SJSA1 (cell line): Measurements from ENCODE around the gene PRKN. TPM values are rescaled to one million over a fixed set of nuclear protein-coding genes. Genes with fewer than 3 reads are reported as not detected.

Source experiments
- DNase-seq, 2 experiments: peaks; one replicate each; pipeline ENCODE4 v3.0.0-alpha.2; 2015 to 2020; ENCODE audit warnings: low spot score in 2 of 2, low read depth in 1 of 2
- H3K27ac ChIP-seq: fragments of 250-450 bp; sonication (Bioruptor Pico); 2 replicates; pipeline ENCODE4 v1.5.1; 2020; ENCODE audit warnings: mild to moderate bottlenecking, moderate library complexity
- H3K27me3 ChIP-seq: fragments of 250-450 bp; sonication (Bioruptor Pico); replicated peaks from 2 replicates; pipeline ENCODE4 v1.5.1; 2020; ENCODE audit warnings: mild to moderate bottlenecking, moderate library complexity
- H3K36me3 ChIP-seq: fragments of 250-450 bp; sonication (Bioruptor Pico); 2 replicates; pipeline ENCODE4 v1.5.1; 2020; ENCODE audit warnings: mild to moderate bottlenecking
- H3K4me1 ChIP-seq: fragments of 250-450 bp; sonication (Bioruptor Pico); replicated peaks from 2 replicates; pipeline ENCODE4 v1.6.1; 2021; ENCODE audit warnings: mild to moderate bottlenecking
- H3K4me3 ChIP-seq: fragments of 250-450 bp; sonication (Bioruptor Pico); 2 replicates; pipeline ENCODE4 v1.5.1; 2020; ENCODE audit warnings: mild to moderate bottlenecking
- H3K9me3 ChIP-seq: fragments of 250-450 bp; sonication (Bioruptor Pico); replicated peaks from 2 replicates; pipeline ENCODE4 v1.5.1; 2020; ENCODE audit warnings: mild to moderate bottlenecking
- total RNA-seq: library from RNA; depleted of rRNA; stranded (reverse); fragments of >200 nt; shearing (Covaris generic); gene quantifications from 2 replicates; pipeline ENCODE4 v1.2.3, GENCODE V29; 2014

The PRKN gene
- total RNA-seq, 1 experiment from 2014 or later, result not detected

DNA sequence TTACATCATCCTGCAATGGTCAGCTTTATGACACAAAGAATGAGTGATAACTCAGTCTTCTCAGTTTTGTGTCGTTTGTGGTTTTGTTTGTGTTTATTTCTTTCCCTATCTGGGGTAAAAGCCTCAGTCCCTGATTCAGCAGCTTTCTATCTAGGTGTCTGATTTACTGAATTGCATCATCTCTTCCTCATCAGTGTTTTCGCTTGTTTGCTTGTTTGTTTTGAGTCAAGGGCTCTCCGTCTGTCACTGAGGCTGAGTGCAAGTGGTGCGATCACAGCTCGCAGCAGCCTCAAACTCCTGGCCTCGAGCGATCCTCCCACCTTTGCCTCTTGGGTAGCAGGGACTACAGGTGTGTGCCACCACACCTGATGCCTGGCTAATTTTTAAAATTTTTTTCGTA is 548.9 kb downstream of the PRKN start:
- no peak overlapping the region for H3K4me3 ChIP-seq
- no peaks in the 10 kb centered on the region for H3K4me1 ChIP-seq
- no peaks in the 10 kb centered on the region for H3K27me3 ChIP-seq
- no peaks in the 10 kb centered on the region for H3K9me3 ChIP-seq
- no peak for DNase-seq
- H3K36me3 ChIP-seq, result no peaks in the 10 kb centered on the region
- no peak overlapping the region for H3K27ac ChIP-seq

DNA sequence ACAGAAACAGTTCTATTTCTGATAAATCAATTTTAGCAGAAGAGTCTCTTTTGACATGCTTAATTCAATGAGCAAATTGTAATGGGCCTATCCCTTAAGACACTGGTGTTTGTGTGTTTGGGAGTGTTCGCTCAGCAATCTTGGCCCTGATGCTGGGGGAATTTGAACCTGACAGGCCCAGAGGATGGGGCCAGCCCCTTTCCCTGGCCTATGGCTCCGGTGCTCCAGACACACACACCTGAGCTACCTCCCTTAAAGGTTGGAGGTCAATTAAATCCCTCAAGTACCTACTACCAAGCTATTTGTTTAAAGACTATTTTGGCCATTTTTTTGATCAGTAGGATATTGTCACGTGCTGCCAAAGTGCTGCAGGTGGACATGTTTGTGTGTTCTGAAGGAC is 549.3 kb downstream of the PRKN start:
- Histone ChIP-seq H3K27ac (no peak overlapping the region), H3K9me3 (no peaks in the 10 kb centered on the region), H3K36me3 (no peaks in the 10 kb centered on the region), H3K27me3 (no peaks in the 10 kb centered on the region), H3K4me1 (no peaks in the 10 kb centered on the region), H3K4me3 (no peak overlapping the region)
- DNase-seq, result no peak

DNA sequence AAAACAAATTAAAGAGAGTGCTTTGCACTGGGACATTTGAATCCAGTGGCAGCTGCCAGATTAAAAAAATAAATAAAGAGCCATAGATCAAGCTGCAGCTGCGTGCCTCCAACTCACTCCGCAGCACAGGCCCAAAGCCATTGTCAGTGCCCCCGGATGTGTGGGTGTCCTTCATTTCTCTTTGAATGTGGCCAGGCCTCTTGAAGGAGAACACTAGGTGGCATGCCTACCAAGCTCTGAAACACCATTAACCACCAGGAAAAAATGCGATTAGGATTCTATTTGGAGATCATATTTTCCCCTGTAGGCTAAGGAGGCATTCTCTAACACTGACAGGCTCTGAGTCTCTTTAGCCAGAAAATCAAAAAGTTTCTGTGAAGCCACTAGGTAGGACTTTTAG is 549.8 kb downstream of the PRKN start:
- H3K4me1 ChIP-seq, result no peaks in the 10 kb centered on the region

DNA sequence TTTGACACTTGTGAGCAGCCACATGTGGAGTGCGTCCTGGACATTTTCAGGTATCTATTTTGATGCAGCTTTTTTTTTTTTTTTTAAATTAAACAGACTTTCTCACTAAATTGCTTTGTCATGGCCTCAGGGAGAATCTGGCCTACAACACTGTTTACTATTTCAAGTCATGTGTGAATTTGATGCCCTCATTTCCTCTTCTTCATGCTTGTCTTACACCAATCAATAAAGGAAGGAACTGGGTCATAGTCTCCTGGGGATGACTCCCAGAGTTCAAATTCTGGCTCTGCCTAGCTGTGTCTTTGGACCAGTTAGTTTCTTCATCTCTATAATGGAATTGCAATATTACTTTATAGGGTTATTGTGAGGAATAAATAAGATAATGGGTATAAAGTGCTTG is 554.1 kb downstream of the PRKN start:
- H3K4me3 ChIP-seq, result no peak overlapping the region
- no peaks in the 10 kb centered on the region for H3K36me3 ChIP-seq
- no peaks in the 10 kb centered on the region for H3K27me3 ChIP-seq
- 0 out of 2 replicates have a peak, but pooled peaks cover 2% of the 10 kb centered on the region for H3K9me3 ChIP-seq
- no peaks in the 10 kb centered on the region for H3K4me1 ChIP-seq
- no peak overlapping the region for H3K27ac ChIP-seq
- DNase-seq, result no peak

More for the DNA sequence above, 549.8 kb downstream of the PRKN start:
- H3K27ac ChIP-seq, result no peak overlapping the region
- H3K9me3 ChIP-seq, result no peaks in the 10 kb centered on the region
- H3K27me3 ChIP-seq, result no peaks in the 10 kb centered on the region
- DNase-seq, result no peak
- H3K36me3 ChIP-seq, result no peaks in the 10 kb centered on the region
- H3K4me3 ChIP-seq, result no peak overlapping the region

DNA sequence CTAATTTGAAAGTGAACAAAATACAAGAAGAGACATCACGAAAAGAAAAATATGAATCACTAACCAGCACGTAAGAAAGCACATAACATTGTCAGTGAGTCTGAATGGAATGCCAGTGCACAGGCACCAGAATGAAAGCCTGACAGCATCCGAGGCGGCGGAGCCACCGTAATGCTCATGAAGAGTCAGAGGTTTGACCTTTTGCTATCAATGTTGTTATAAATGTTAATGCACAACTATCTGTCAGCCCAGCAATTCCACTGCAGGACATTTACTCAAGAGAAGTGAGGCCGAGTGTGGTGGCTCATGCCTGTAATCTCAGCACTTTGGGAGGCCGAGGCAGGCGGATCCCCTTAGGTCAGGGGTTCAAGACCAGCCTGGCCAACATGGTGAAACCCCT is 562.1 kb downstream of the PRKN start:
- Histone ChIP-seq H3K36me3 (no peaks in the 10 kb centered on the region), H3K4me1 (no peaks in the 10 kb centered on the region), H3K27me3 (no peaks in the 10 kb centered on the region), H3K27ac (no peak overlapping the region), H3K9me3 (0 out of 2 replicates have a peak, but pooled peaks cover 4% of the 10 kb centered on the region), H3K4me3 (no peak overlapping the region)
- no peak for DNase-seq

DNA sequence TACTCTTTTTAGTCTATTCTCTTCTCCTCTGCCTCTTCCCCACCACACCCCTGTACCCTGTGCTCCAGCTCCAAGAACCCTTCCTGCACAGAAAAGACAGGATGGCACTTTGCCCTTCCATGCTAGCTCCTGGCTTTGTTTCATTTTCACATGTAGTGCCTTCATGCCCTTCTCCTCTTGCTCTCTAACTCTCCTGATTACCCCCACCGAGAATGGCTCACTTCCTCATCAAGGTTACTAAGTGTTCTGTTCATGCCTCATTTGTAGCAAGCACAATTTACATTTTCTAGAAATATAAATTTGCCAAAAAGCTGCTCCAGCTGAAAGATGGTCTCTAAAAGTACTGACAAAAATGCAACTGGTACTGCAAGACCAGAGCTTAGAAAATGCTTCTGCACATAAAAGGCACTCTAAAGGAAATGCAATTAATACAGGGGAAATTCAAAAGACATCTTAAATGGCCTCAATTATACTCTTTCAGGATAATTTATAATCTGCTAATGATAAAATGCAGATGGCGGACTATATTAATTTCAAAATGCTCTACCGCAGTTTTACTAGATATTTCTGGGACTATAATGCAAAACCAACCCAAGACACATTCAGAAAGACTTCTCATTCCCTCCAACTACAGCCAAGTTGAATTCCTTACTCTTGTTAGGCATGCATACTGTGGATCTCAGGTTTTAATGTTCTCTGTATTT is 570.2 kb downstream of the PRKN start:
- no peaks in the 10 kb centered on the region for H3K27me3 ChIP-seq
- H3K9me3 ChIP-seq, result no peaks in the 10 kb centered on the region
- no peak overlapping the region for H3K27ac ChIP-seq
- H3K4me1 ChIP-seq, result no peaks in the 10 kb centered on the region
- DNase-seq, result no peak
- no peaks in the 10 kb centered on the region for H3K36me3 ChIP-seq
- no peak overlapping the region for H3K4me3 ChIP-seq

DNA sequence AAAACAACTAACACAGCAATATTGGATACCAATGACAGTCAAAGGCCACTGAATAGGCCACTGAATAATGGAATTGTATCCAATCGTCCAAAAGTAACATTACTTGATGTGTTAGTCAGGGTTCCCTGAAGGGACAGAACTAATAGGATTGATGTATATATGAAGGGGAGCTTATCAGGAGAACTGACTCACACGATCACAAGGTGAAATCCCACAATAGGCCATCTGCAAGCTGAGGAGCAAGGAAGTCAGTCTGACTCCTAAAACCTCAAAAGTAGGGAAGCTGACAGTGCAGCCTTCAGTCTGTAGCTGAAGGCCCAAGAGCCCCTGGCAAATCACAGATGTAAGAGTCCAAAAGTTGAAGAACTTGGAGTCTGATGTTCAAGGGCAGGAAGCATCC is 571.4 kb downstream of the PRKN start:
- H3K27ac ChIP-seq, result no peak overlapping the region
- H3K4me1 ChIP-seq, result no peaks in the 10 kb centered on the region
- H3K27me3 ChIP-seq, result no peaks in the 10 kb centered on the region
- H3K36me3 ChIP-seq, result no peaks in the 10 kb centered on the region
- no peaks in the 10 kb centered on the region for H3K9me3 ChIP-seq
- no peak for DNase-seq
- no peak overlapping the region for H3K4me3 ChIP-seq

DNA sequence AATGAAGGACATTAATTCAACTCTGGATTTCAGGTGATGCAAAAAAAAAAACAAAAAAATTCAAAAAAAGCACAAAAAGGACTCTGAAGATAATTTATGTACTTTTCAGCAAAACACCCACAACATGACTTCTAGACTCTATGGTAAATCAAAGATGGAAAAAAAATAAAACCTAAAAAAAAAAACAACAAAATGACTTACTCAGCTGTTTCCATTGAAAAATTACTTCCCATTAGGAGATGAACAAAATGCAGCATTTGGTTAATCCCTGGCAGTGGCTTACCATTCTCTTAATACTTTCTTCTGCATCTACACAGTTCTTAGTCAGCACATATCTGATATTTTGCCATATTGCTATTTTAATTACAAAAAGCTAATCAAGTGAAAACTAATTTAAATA is 572.6 kb downstream of the PRKN start:
- H3K27ac ChIP-seq, result no peak overlapping the region
- no peak overlapping the region for H3K4me3 ChIP-seq
- H3K36me3 ChIP-seq, result no peaks in the 10 kb centered on the region

DNA sequence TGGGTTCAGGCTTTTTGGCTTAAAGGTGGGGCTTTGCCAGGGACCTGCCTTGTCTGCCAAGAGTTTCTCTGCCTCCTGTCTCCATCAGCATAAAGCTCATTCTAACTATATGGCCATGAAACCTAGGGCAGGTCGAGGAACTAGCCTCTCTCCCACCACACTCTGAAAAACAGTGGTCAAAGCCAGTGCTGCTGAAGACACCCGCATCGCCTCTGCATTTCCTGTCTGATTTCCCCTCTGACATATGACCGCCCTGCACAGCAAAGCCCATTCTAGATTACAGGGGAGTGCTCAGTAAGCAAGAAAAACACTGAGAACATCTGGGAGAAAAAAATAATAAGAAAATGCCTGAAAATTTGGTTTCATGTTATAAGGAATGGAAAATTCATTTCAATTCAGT is 573.6 kb downstream of the PRKN start:
- Histone ChIP-seq H3K9me3 (no peaks in the 10 kb centered on the region), H3K4me3 (no peak overlapping the region), H3K27ac (no peak overlapping the region), H3K36me3 (no peaks in the 10 kb centered on the region), H3K4me1 (no peaks in the 10 kb centered on the region), H3K27me3 (no peaks in the 10 kb centered on the region)
- DNase-seq, result no peak

More for the DNA sequence above, 572.6 kb downstream of the PRKN start:
- Histone ChIP-seq H3K9me3 (no peaks in the 10 kb centered on the region), H3K27me3 (no peaks in the 10 kb centered on the region), H3K4me1 (no peaks in the 10 kb centered on the region)
- no peak for DNase-seq

DNA sequence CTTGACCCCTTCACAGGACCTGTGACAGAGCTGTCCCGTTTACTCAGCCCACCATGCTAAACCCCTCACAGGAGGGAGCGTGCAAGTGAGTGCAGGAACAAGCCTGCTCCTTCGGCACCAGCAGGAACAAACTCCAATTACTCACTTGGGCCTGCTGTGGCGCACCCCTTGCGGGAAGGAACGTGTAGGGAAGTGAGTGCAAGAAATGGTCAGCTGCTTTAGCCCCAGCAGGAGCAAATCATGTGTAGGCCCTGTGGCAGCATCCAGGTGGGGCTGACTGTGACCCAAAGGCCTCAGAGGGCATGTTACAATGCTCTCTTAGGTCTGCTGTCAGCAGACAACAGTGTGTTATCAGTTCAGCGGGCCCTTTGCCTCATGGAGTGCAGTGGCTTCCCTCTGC is 574.4 kb downstream of the PRKN start:
- Histone ChIP-seq H3K36me3 (no peaks in the 10 kb centered on the region), H3K4me1 (no peaks in the 10 kb centered on the region), H3K4me3 (no peak overlapping the region), H3K27me3 (no peaks in the 10 kb centered on the region), H3K27ac (no peak overlapping the region), H3K9me3 (no peaks in the 10 kb centered on the region)
- no peak for DNase-seq

DNA sequence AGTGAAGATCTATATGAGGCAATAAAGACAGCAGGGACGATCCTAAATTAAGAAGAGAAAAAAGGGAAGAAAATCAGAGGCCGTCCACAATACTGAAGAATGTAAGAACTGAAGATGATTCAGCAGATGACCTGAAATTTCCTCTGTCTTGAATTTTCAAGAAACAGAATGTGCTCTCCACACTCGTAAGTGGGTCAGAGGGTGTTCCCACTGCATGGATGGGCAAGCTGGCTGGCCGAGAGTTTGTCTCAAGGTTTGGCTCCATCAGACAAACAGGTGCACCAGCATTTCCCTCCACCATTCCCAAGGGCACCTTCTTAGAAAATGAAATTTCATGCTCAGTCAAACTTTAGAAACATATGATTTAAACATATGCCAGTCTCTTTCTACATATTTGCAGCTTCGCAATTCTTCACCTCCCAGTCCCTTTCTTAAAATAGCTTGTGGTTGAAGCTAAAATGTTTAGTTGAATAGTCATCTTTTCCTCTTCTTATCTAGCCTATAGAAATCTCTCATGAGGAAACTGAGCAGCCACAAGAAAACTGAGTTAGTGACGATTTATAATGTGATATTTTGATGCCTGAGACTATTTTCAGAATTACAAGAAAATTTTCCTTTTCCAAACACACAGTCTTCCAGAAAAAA is 576.4 kb downstream of the PRKN start:
- H3K27ac ChIP-seq, result no peak overlapping the region
- no peak overlapping the region for H3K4me3 ChIP-seq
- H3K4me1 ChIP-seq, result no peaks in the 10 kb centered on the region
- H3K9me3 ChIP-seq, result no peaks in the 10 kb centered on the region
- H3K36me3 ChIP-seq, result no peaks in the 10 kb centered on the region
- no peak for DNase-seq
- H3K27me3 ChIP-seq, result no peaks in the 10 kb centered on the region

DNA sequence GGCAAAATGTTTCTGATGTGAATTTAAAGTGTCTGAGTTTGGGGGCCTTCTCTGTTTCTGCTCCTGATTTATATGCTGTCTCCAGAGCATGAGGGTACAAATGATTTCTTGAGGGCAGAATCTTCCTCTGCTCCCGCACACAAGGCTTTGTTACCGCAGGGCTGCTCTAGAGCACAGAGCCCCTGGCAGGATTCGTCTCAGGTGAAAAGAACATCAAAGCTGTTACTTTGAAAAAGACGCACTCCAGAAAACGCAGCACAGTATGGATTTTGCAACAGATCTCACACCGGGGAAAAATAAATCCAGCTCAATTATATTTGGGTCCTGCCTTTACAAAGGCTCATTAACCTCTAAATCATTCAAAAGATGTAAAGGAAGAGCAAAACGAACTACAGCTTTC is 577.3 kb downstream of the PRKN start:
- Histone ChIP-seq H3K4me3 (no peak overlapping the region), H3K9me3 (0 out of 2 replicates have a peak, but pooled peaks cover 5% of the 10 kb centered on the region), H3K27me3 (no peaks in the 10 kb centered on the region), H3K36me3 (no peaks in the 10 kb centered on the region), H3K27ac (no peak overlapping the region), H3K4me1 (no peaks in the 10 kb centered on the region)
- DNase-seq, result no peak

DNA sequence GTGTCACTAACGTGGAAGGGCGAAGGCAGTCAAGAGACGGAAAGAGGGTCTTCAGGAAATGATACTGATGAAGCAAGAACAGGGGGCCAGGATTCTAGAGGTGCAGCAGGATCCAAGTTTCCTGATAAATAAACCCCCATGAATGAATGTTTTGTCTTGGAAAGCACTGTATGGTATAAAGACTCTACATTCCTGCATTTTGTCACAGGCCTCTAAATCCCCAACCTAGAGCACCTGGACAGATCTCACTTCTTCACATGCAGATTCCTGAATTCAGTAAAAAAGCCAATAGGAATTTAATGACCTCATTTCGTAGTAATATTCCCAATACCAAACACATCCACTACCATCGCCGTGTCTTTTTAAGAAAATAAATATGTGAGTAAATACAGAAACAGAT is 577.8 kb downstream of the PRKN start:
- no peaks in the 10 kb centered on the region for H3K36me3 ChIP-seq
- H3K27me3 ChIP-seq, result no peaks in the 10 kb centered on the region
- H3K27ac ChIP-seq, result no peak overlapping the region
- 0 out of 2 replicates have a peak, but pooled peaks cover 5% of the 10 kb centered on the region for H3K9me3 ChIP-seq
- DNase-seq, result no peak
- no peak overlapping the region for H3K4me3 ChIP-seq
- no peaks in the 10 kb centered on the region for H3K4me1 ChIP-seq

DNA sequence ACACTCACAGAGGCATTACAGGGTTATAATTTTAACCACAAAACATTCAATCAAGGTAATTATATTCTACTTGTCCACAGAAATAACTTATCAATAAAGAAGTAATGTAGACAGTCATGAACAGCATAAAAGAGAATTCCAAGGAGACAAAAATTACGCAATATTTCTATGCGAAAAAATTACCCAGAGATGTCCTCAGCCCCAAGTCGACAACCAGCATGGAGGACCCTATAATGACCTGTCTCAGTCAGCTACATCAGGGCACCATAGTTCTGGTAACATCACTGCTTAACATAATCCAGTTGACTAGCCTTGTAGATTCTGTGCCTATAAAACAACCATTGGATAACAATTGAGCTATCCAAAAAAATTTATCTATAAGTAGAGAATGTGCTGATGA is 579.8 kb downstream of the PRKN start:
- Histone ChIP-seq H3K9me3 (0 out of 2 replicates have a peak, but pooled peaks cover 8% of the 10 kb centered on the region), H3K27ac (no peak overlapping the region), H3K27me3 (no peaks in the 10 kb centered on the region), H3K36me3 (no peaks in the 10 kb centered on the region), H3K4me3 (no peak overlapping the region), H3K4me1 (no peaks in the 10 kb centered on the region)
- DNase-seq, result no peak
